Calu3 (cell line): ENCODE results near the gene ABCG1. TPM values are rescaled to one million over a fixed set of nuclear protein-coding genes. Genes with fewer than 3 reads are reported as not detected.

Experiments used
- BruUV-seq: library from RNA; stranded (reverse); fragments of 400-500 nt; replicated peaks from 2 replicates; lab custom pipeline; 2021; lab: Mats Ljungman, UMichigan
- CTCF ChIA-PET: fragments of 300-600 bp; sonication (Branson Sonifier 250); formaldehyde crosslinking; loops from one replicate; lab custom pipeline; 2022; ENCODE audit warnings: antibody characterized with exemption; lab: Charles Lee
- DNase-seq: peaks from one replicate; pipeline ENCODE4 v3.0.0; 2022
- H3K27ac Mint-ChIP-seq: one replicate; pipeline ENCODE4 v1.8.0; 2022; ENCODE audit warnings: mixed read lengths; ENCODE audit not compliant: unreplicated experiment
- H3K27me3 Mint-ChIP-seq: one replicate; pipeline ENCODE4 v1.8.0; 2022; ENCODE audit warnings: mixed read lengths; ENCODE audit not compliant: unreplicated experiment
- H3K36me3 Mint-ChIP-seq: one replicate; pipeline ENCODE4 v1.8.0; 2022; ENCODE audit warnings: mild to moderate bottlenecking, moderate library complexity, mixed read lengths; ENCODE audit not compliant: insufficient read depth, unreplicated experiment
- H3K4me1 Mint-ChIP-seq: one replicate; pipeline ENCODE4 v1.8.0; 2022; ENCODE audit warnings: mild to moderate bottlenecking, low read depth, mixed read lengths; ENCODE audit not compliant: unreplicated experiment
- H3K4me3 Mint-ChIP-seq: one replicate; pipeline ENCODE4 v1.8.0; 2022; ENCODE audit warnings: mild to moderate bottlenecking, low read depth, moderate library complexity, mixed read lengths; ENCODE audit not compliant: unreplicated experiment
- H3K9me3 Mint-ChIP-seq: one replicate; pipeline ENCODE4 v1.8.0; 2022; ENCODE audit warnings: low read depth, mixed read lengths; ENCODE audit not compliant: unreplicated experiment
- intact Hi-C: fragments of 100-400 bp; cut with micrococcal nuclease; formaldehyde crosslinking; loops from one replicate; pipeline ENCODE4 v1.10.0; 2022; ENCODE audit not compliant: unreplicated experiment
- total RNA-seq: library from RNA; stranded (reverse); gene quantifications from 2 replicates; pipeline ENCODE4 v1.2.3, GENCODE V29; 2022
- TF ChIP-seq, protein P1 (sequence below): fragments of 200-600 bp; IDR thresholded peaks from one replicate; pipeline ENCODE4 v1.8.0; 2022; ENCODE audit warnings: antibody characterized with exemption; ENCODE audit not compliant: unreplicated experiment

The ABCG1 gene
- total RNA-seq, 1 experiment from 2014 or later = 0.19 TPM

DNA sequence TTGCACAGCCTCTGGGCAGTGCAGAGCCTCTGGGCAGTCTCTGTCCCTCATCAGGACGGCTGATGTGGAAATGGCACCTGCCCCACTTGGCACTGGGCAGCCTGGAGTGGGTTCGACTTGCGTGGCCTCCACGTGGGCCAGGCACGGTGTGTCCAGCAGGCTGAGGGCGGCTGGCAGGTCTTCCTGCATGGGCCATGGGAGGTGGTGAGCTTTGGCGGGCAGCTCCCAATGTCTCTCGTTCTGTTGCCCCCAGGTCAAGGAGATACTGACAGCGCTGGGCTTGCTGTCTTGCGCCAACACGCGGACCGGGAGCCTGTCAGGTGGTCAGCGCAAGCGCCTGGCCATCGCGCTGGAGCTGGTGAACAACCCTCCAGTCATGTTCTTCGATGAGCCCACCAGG lies 63.1 kb downstream of the ABCG1 start:
- no peak overlapping the region for H3K27ac Mint-ChIP-seq
- H3K4me1 Mint-ChIP-seq = no peaks in the 10 kb centered on the region
- H3K36me3 Mint-ChIP-seq = no peaks in the 10 kb centered on the region
- H3K4me3 Mint-ChIP-seq = no peak overlapping the region
- no TSS peak for BruUV-seq
- CTCF ChIA-PET = no interaction called here
- no peaks in the 10 kb centered on the region for H3K9me3 Mint-ChIP-seq
- H3K27me3 Mint-ChIP-seq = peaks cover 51% of the 10 kb centered on the region
- no peak for DNase-seq
- intact Hi-C loops = no loop called here
- TF ChIP-seq, protein P1, sequence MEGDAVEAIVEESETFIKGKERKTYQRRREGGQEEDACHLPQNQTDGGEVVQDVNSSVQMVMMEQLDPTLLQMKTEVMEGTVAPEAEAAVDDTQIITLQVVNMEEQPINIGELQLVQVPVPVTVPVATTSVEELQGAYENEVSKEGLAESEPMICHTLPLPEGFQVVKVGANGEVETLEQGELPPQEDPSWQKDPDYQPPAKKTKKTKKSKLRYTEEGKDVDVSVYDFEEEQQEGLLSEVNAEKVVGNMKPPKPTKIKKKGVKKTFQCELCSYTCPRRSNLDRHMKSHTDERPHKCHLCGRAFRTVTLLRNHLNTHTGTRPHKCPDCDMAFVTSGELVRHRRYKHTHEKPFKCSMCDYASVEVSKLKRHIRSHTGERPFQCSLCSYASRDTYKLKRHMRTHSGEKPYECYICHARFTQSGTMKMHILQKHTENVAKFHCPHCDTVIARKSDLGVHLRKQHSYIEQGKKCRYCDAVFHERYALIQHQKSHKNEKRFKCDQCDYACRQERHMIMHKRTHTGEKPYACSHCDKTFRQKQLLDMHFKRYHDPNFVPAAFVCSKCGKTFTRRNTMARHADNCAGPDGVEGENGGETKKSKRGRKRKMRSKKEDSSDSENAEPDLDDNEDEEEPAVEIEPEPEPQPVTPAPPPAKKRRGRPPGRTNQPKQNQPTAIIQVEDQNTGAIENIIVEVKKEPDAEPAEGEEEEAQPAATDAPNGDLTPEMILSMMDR = no peak

DNA sequence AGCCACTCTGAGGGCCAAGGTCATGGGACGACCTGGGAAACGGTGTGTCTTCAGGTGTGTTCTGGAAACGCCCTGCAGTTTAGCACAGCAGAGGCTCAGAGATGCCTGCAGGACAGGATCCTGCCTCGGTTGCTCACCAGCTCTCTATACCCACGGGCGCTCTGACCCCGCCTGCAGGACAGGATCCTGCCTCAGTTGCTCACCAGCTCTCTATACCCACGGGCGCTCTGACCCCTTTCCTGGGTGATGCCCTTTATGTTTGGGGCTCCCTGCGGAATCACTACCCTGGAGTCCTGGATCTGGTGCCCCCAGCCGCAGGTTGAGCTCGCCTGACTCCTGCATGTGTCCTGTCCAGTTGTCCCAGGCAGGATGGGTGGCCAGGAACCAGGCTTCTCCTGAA lies 63.8 kb downstream of the ABCG1 start:
- no peak for DNase-seq
- H3K4me1 Mint-ChIP-seq = no peaks in the 10 kb centered on the region
- H3K27me3 Mint-ChIP-seq = peaks cover 53% of the 10 kb centered on the region
- CTCF ChIA-PET = no interaction called here
- H3K36me3 Mint-ChIP-seq = no peaks in the 10 kb centered on the region
- H3K4me3 Mint-ChIP-seq = no peak overlapping the region
- TF ChIP-seq, protein P1 = no peak
- BruUV-seq = no TSS peak
- H3K27ac Mint-ChIP-seq = no peak overlapping the region
- no peaks in the 10 kb centered on the region for H3K9me3 Mint-ChIP-seq
- intact Hi-C loops = no loop called here

DNA sequence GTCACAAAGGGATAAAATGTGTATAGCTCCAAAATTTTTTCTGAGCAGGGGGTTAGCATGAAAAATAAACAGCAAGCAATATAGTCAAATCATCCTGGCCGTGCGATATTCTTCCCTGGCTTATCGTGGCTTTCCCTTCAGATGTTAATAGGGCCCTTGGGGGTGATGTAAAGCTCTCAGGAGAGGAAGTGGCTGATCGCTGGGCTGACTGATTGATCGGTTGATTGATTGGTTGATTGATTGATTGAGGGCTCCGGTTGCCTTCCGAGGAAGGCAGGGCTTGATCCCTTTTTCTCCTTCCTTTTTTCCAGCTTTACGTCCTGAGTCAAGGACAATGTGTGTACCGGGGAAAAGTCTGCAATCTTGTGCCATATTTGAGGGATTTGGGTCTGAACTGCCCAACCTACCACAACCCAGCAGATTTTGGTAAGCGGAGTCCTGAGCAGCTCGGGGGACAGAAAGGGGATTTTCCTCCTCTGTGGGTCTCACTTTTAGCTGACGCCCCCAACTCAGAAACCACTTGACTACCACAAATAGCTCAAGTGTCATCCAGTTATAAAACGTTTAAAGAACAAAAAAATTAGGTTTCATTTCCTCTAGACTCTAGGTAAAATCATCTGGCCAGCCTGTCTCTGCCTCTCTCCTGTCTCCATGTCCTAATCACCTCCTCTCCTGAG lies 66.8 kb downstream of the ABCG1 start:
- intact Hi-C loops = no loop called here
- Mint-ChIP-seq H3K9me3 (no peaks in the 10 kb centered on the region), H3K27ac (no peak overlapping the region), H3K36me3 (no peaks in the 10 kb centered on the region), H3K4me3 (no peak overlapping the region), H3K4me1 (no peaks in the 10 kb centered on the region), H3K27me3 (peaks cover 34% of the 10 kb centered on the region)
- no peak for DNase-seq
- TF ChIP-seq, protein P1 = no peak
- CTCF ChIA-PET = no interaction called here
- BruUV-seq = no TSS peak

DNA sequence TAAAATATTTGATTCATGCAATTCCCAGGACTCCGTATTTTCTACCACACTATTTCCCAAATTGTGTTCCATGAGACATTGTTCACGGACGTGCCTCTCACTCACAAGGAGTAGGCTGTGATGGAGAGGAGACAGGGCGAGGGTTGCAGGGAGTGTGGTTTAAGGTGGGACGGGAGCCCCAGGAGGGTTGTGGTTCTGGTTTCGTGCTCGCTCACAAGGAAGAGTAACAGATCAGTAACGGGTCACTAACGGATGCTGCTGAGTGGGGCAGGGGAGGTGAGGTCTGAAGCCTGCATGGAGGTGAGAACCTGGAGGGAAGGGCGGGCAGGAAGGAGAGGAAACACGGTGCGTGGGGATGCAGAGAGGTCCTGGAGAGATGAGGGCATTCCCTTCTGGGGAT lies 67.5 kb downstream of the ABCG1 start:
- DNase-seq = no peak
- H3K4me3 Mint-ChIP-seq = no peak overlapping the region
- H3K27me3 Mint-ChIP-seq = peaks cover 29% of the 10 kb centered on the region
- H3K9me3 Mint-ChIP-seq = no peaks in the 10 kb centered on the region
- H3K27ac Mint-ChIP-seq = peak overlapping the region; percentile 15
- no peaks in the 10 kb centered on the region for H3K36me3 Mint-ChIP-seq
- CTCF ChIA-PET = no interaction called here
- H3K4me1 Mint-ChIP-seq = no peaks in the 10 kb centered on the region
- BruUV-seq = no TSS peak
- intact Hi-C loops = no loop called here
- TF ChIP-seq, protein P1 = no peak
